IMR-90 (cell line): ENCODE data around the gene LIMS2. TPM values are rescaled to one million over a fixed set of nuclear protein-coding genes. Genes with fewer than 3 reads are reported as not detected.

Experiments used
- ATAC-seq: fragments of 200-7000 bp; cut with Tn5 transposase; 2 replicates; pipeline ENCODE4 v1.9.1; 2020; ENCODE audit warnings: low read depth, mild to moderate bottlenecking, moderate library complexity
- BruUV-seq: library from RNA; stranded (reverse); fragments of 400-500 nt; replicated peaks from 2 replicates; lab custom pipeline; 2021; lab: Mats Ljungman, UMichigan
- CTCF ChIA-PET: fragments of 300-600 bp; formaldehyde crosslinking; extraction: SDS; loops from one replicate; lab custom pipeline; 2021; ENCODE audit warnings: antibody characterized with exemption; lab: Yijun Ruan, JAX
- POLR2A ChIA-PET: fragments of 300-600 bp; sonication (Branson Sonifier 250); formaldehyde crosslinking; loops from one replicate; lab custom pipeline; 2022; ENCODE audit warnings: antibody characterized with exemption; ENCODE audit not compliant: unreplicated experiment; lab: Charles Lee
- DNase-seq: peaks from one replicate; pipeline ENCODE4 v3.0.0; 2013
- H2AFZ ChIP-seq: replicated peaks from 2 replicates; pipeline ENCODE3; 2013; ENCODE audit warnings: low read length, mild to moderate bottlenecking; ENCODE audit not compliant: poor library complexity
- H2AK5ac ChIP-seq: 2 replicates; pipeline ENCODE4 v1.6.1; 2013; ENCODE audit warnings: low read depth, low read length, inconsistent platforms
- H2AK9ac ChIP-seq: replicated peaks from 2 replicates; pipeline ENCODE3; 2013; ENCODE audit warnings: mild to moderate bottlenecking, low read depth, low read length, moderate library complexity; ENCODE audit not compliant: poor library complexity
- H2BK120ac ChIP-seq: 2 replicates; pipeline ENCODE4 v1.6.1; 2013; ENCODE audit warnings: low read depth, low read length, inconsistent platforms
- H2BK15ac ChIP-seq: 3 replicates; pipeline ENCODE4 v1.6.1; 2013; ENCODE audit warnings: low read depth, low read length, inconsistent platforms
- H2BK20ac ChIP-seq: 2 replicates; pipeline ENCODE4 v1.6.1; 2013; ENCODE audit warnings: low read depth, mild to moderate bottlenecking, inconsistent platforms, low read length, moderate library complexity
- H2BK5ac ChIP-seq: 2 replicates; pipeline ENCODE4 v1.6.1; 2013; ENCODE audit warnings: mild to moderate bottlenecking, low read depth, low read length, inconsistent platforms; ENCODE audit not compliant: poor library complexity, severe bottlenecking
- H3K14ac ChIP-seq: replicated peaks from 2 replicates; pipeline ENCODE4 v1.6.1; 2013; ENCODE audit warnings: low read depth, low read length, inconsistent platforms
- H3K18ac ChIP-seq: 2 replicates; pipeline ENCODE4 v1.6.1; 2013; ENCODE audit warnings: low read depth, low read length, control low read depth
- H3K23ac ChIP-seq: 2 replicates; pipeline ENCODE4 v1.6.1; 2013; ENCODE audit warnings: low read depth, low read length, inconsistent platforms
- H3K27ac ChIP-seq: 2 replicates; pipeline ENCODE4 v1.5.1; 2013; ENCODE audit warnings: mild to moderate bottlenecking, control low read depth, low read length; ENCODE audit not compliant: insufficient read depth
- H3K27me3 ChIP-seq: 2 replicates; pipeline ENCODE4 v1.6.1; 2013; ENCODE audit warnings: low read length; ENCODE audit not compliant: control insufficient read depth, insufficient read depth
- H3K36me3 ChIP-seq: 2 replicates; pipeline ENCODE4 v1.6.1; 2013; ENCODE audit warnings: low read length, mixed read lengths; ENCODE audit not compliant: control insufficient read depth, insufficient read depth
- H3K4ac ChIP-seq: 2 replicates; pipeline ENCODE4 v1.6.1; 2013; ENCODE audit warnings: low read depth, low read length, inconsistent platforms
- H3K4me1 ChIP-seq: 2 replicates; pipeline ENCODE4 v1.6.1; 2013; ENCODE audit warnings: low read length, mixed read lengths; ENCODE audit not compliant: control insufficient read depth, insufficient read depth
- H3K4me2 ChIP-seq: 2 replicates; pipeline ENCODE4 v1.6.1; 2013; ENCODE audit warnings: low read depth, mild to moderate bottlenecking, control low read depth, low read length, moderate library complexity
- H3K4me3 ChIP-seq: 2 replicates; pipeline ENCODE4 v1.5.1; 2013; ENCODE audit warnings: low read depth, mild to moderate bottlenecking, control low read depth, low read length, moderate library complexity; ENCODE audit not compliant: insufficient read depth
- H3K56ac ChIP-seq: 2 replicates; pipeline ENCODE4 v1.6.1; 2013; ENCODE audit warnings: low read length, inconsistent platforms; ENCODE audit not compliant: insufficient read depth; ENCODE audit errors: extremely low read depth
- H3K79me1 ChIP-seq, 2 experiments: 2 replicates each; pipeline ENCODE4 v1.6.1; 2013; ENCODE audit warnings: low read length in 2 of 2, inconsistent platforms in 1 of 2, low read depth in 1 of 2
- H3K9ac ChIP-seq: 2 replicates; pipeline ENCODE4 v1.6.1; 2013; ENCODE audit warnings: low read depth, low read length, control low read depth
- H3K9me1 ChIP-seq: 2 replicates; pipeline ENCODE4 v1.6.1; 2013; ENCODE audit warnings: low read length, inconsistent platforms; ENCODE audit not compliant: insufficient read depth
- H3K9me3 ChIP-seq: 2 replicates; pipeline ENCODE4 v1.6.1; 2013; ENCODE audit warnings: low read length; ENCODE audit not compliant: control insufficient read depth, insufficient read depth
- H4K20me1 ChIP-seq: 2 replicates; pipeline ENCODE4 v1.6.1; 2013; ENCODE audit warnings: low read length, inconsistent platforms; ENCODE audit not compliant: insufficient read depth
- H4K5ac ChIP-seq: 2 replicates; pipeline ENCODE4 v1.6.1; 2013; ENCODE audit warnings: mild to moderate bottlenecking, low read depth, low read length, control low read depth
- H4K8ac ChIP-seq, 2 experiments: 2 replicates each; pipeline ENCODE4 v1.6.1; 2013; ENCODE audit warnings: low read depth in 2 of 2, low read length in 2 of 2, control low read depth in 1 of 2, inconsistent platforms in 1 of 2
- H4K91ac ChIP-seq: 2 replicates; pipeline ENCODE4 v1.6.1; 2013; ENCODE audit warnings: low read depth, low read length, inconsistent platforms; ENCODE audit not compliant: insufficient read depth
- BHLHE40 ChIP-seq: fragments of 150-350 bp; IDR thresholded peaks from 2 replicates; pipeline ENCODE4 v1.6.1; 2016; ENCODE audit warnings: mild to moderate bottlenecking, low read depth, low read length
- CHD1 ChIP-seq: IDR thresholded peaks from 2 replicates; pipeline ENCODE4 v1.6.1; 2012; ENCODE audit warnings: low read depth, low read length, improper control_type of control experiment
- CTCF ChIP-seq: conservative IDR thresholded peaks from 2 replicates; pipeline ENCODE4 v1.5.1; 2012; ENCODE audit warnings: mild to moderate bottlenecking, low read depth, low read length, improper control_type of control experiment
- FOS ChIP-seq: fragments of 150-350 bp; IDR thresholded peaks from 2 replicates; pipeline ENCODE4 v1.6.1; 2016; ENCODE audit warnings: low read depth, low read length
- MAFK ChIP-seq: IDR thresholded peaks from 2 replicates; pipeline ENCODE4 v1.6.1; 2012; ENCODE audit warnings: low read depth, low read length, improper control_type of control experiment
- MXI1 ChIP-seq: IDR thresholded peaks from 2 replicates; pipeline ENCODE4 v1.6.1; 2012; ENCODE audit warnings: low read depth, mild to moderate bottlenecking, low read length, moderate library complexity, borderline replicate concordance
- NFE2L2 ChIP-seq: fragments of 150-350 bp; IDR thresholded peaks from 2 replicates; pipeline ENCODE4 v1.6.1; 2016; ENCODE audit warnings: low read depth, mild to moderate bottlenecking, low read length
- POLR2A ChIP-seq: IDR thresholded peaks from 2 replicates; pipeline ENCODE4 v1.6.1; 2012; ENCODE audit warnings: mild to moderate bottlenecking, low read depth, low read length
- RCOR1 ChIP-seq: IDR thresholded peaks from 2 replicates; pipeline ENCODE4 v1.6.1; 2012; ENCODE audit warnings: mild to moderate bottlenecking, low read length, improper control_type of control experiment; ENCODE audit not compliant: insufficient replicate concordance
- SMC3 ChIP-seq: fragments of 150-350 bp; IDR thresholded peaks from 2 replicates; pipeline ENCODE4 v1.6.1; 2016; ENCODE audit warnings: low read depth, mild to moderate bottlenecking, antibody characterized with exemption, low read length, moderate library complexity
- USF2 ChIP-seq: fragments of 150-350 bp; IDR thresholded peaks from 2 replicates; pipeline ENCODE4 v1.6.1; 2017; ENCODE audit warnings: mild to moderate bottlenecking, antibody characterized with exemption, low read length, low read depth
- WGBS, 2 experiments: methylation state at CpG; one replicate each; pipeline versions ENCODE4 v1.1.5 to v1.1.7; 2013; ENCODE audit warnings: missing lambda C conversion rate in 2 of 2; ENCODE audit not compliant: insufficient read length in 1 of 2; ENCODE audit errors: extremely low coverage in 2 of 2; 5-methylcytosine and 5-hydroxymethylcytosine counted together
- dilution Hi-C: fragments of 300-500 bp; cut with HindIII; formaldehyde crosslinking; loops from one replicate; pipeline ENCODE4 v1.14.3; 2018; ENCODE audit warnings: low sequenced_read_pairs; ENCODE audit not compliant: unreplicated experiment
- in situ Hi-C: fragments of 300-500 bp; cut with MboI; formaldehyde crosslinking; loops from 3 replicates; pipeline ENCODE4 v1.14.3; 2019; ENCODE audit warnings: low sequenced_read_pairs, inconsistent platforms, mixed read lengths
- intact Hi-C: fragments of 100-400 bp; cut with micrococcal nuclease; formaldehyde crosslinking; loops from 2 replicates; pipeline ENCODE4 v1.10.0; 2022
- polyA plus RNA-seq, 3 experiments: library from polyadenylated mRNA; depleted of rRNA; stranded (reverse); fragments of >200 nt; gene quantifications; 2 replicates each; pipeline ENCODE4 v1.2.3, GENCODE V29; 2012; ENCODE audit warnings: low replicate concordance in 1 of 3
- total RNA-seq: library from RNA; depleted of rRNA; stranded (reverse); fragments of >200 nt; gene quantifications from 2 replicates; pipeline ENCODE4 v1.2.3, GENCODE V29; 2012
- TF ChIP-seq, protein P1 (sequence below): fragments of 150-350 bp; IDR thresholded peaks from 2 replicates; pipeline ENCODE4 v1.6.1; 2016; ENCODE audit warnings: low read depth, mild to moderate bottlenecking, low read length, moderate library complexity, borderline replicate concordance

LIMS2 gene
- total and polyA plus RNA-seq, 2 of the 4 experiments (the other 2 are of a cell fraction), result 1.3 to 18.8 TPM

DNA sequence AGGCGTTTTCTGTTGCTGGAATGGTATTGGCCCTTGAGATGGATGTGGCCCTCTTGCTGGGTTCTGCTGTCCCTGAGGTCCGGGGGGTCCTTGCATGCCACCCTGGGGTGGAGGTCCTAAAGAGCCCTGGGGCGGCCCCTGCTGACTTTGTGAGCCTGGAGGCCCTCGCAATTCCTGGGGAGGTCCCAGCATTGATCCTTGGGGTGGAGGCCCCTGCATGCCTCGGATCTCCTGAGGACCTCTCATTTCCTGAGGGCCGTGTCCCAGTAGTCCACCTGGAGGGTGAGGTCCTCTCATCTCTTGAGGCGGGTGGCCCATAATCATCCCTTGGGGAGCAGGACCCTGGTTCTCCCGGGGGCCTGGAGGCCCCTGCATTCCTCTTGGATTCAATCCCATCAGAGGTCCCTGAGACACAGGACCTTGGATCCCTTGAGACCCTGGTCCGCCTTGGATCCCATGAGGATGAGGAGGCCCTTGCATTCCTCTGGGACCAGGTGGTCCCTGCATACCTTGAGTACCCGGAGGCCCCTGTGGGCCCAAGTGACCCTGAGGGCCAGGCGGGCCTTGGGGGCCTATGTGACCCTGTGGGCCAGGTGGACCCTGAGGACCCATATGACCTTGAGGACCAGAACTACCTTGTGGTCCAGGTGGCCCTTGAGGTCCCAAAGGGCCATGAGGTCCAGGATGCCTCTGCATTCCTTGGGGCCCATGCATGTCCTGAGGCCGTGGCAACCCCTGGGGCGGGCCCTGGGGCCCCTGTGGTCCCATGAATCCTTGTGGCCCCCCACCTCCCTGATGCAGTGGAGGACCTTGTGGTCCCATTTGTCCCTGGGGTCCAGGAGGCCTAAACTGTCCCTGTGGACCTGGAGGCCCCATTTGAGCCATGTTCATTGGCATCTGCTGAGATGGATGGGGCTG, 44.2 kb upstream of the LIMS2 start (continued):
- no peak for TF ChIP-seq CTCF

DNA sequence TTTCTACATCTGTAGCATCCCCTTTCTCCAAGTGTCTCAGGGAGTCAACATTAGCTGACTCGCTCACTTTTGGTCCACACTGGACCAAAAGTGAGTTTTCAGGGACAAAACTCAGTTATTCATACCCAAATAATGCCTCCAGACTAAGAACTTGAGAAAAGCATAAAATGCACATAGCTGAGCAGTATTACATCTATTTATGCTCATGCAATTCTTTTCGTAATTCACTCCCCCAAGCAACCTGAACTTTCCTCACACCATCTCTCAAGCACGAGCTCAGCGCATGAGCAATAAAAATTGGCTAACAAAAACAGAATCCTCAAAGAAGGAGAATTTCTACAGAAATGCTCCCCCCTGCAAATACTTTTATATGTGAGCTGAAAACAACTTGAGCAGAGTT, 42.9 kb upstream of the LIMS2 start:
- no peak overlapping the region for H2AK5ac ChIP-seq
- no peak overlapping the region for H2AFZ ChIP-seq
- peaks cover 5% of the 10 kb centered on the region; the same call in 1 of the 2 replicates for H3K9me1 ChIP-seq
- BruUV-seq, result no TSS peak
- 100% methylated on average over 2 of the region's 4 CpGs; no CpG with 5 or more reads in 1 of the 2 experiments for WGBS, 2 experiments
- ChIA-PET POLR2A (no interaction called here), CTCF (interaction anchor here (1.0 kb wide), 1 partner anchor 32 kb away, joined by 4 read pairs; no protein-coding TSS in a partner anchor)
- H3K4me1 ChIP-seq, result peaks cover 1% of the 10 kb centered on the region; the same call in 1 of the 2 replicates
- dilution Hi-C loops, result no loop called here
- no peak overlapping the region for H2BK20ac ChIP-seq
- H4K8ac ChIP-seq, result no peak overlapping the region
- no peak overlapping the region for H2BK15ac ChIP-seq
- DNase-seq, result no peak
- H2AK9ac ChIP-seq, result no peak overlapping the region
- no peak overlapping the region for H3K4me3 ChIP-seq
- no peak overlapping the region for H3K4me2 ChIP-seq
- no peaks in the 10 kb centered on the region for H3K9me3 ChIP-seq
- in situ Hi-C loops, result no loop called here
- no peak overlapping the region for H3K9ac ChIP-seq
- no peaks in the 10 kb centered on the region for H4K20me1 ChIP-seq
- no peak overlapping the region for H2BK5ac ChIP-seq
- H3K36me3 ChIP-seq, result peaks cover 33% of the 10 kb centered on the region
- no peak overlapping the region for H3K18ac ChIP-seq
- H3K79me1 ChIP-seq, result peaks cover 0 to 5% of the 10 kb centered on the region in 2 experiments; a peak in 1 of 4 replicates
- no peaks in the 10 kb centered on the region for H3K27me3 ChIP-seq
- H3K56ac ChIP-seq, result no peak overlapping the region
- H3K4ac ChIP-seq, result no peak overlapping the region
- no peak for ATAC-seq
- H2BK120ac ChIP-seq, result no peak overlapping the region
- H3K27ac ChIP-seq, result no peak overlapping the region
- no peak overlapping the region for H4K91ac ChIP-seq
- intact Hi-C loops, result no loop called here
- no peak overlapping the region for H3K23ac ChIP-seq
- no peak overlapping the region for H3K14ac ChIP-seq
- H4K5ac ChIP-seq, result no peak overlapping the region
- TF ChIP-seq, protein P1, sequence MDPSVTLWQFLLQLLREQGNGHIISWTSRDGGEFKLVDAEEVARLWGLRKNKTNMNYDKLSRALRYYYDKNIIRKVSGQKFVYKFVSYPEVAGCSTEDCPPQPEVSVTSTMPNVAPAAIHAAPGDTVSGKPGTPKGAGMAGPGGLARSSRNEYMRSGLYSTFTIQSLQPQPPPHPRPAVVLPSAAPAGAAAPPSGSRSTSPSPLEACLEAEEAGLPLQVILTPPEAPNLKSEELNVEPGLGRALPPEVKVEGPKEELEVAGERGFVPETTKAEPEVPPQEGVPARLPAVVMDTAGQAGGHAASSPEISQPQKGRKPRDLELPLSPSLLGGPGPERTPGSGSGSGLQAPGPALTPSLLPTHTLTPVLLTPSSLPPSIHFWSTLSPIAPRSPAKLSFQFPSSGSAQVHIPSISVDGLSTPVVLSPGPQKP, result no peak
- TF ChIP-seq BHLHE40, result no peak
- TF ChIP-seq RCOR1, result no peak
- no peak for TF ChIP-seq NFE2L2
- TF ChIP-seq FOS, result no peak
- no peak for TF ChIP-seq SMC3
- TF ChIP-seq CHD1, result no peak
- no peak for TF ChIP-seq MAFK
- no peak for TF ChIP-seq MXI1
- TF ChIP-seq POLR2A, result no peak
- TF ChIP-seq USF2, result no peak
